Keratinocyte (primary cell): ENCODE results near the gene COL20A1. TPM values are rescaled to one million over a fixed set of nuclear protein-coding genes. Genes with fewer than 3 reads are reported as not detected.

Experiments
- DNase-seq: peaks from one replicate; pipeline ENCODE4 v3.0.0-alpha.2; 2011; ENCODE audit warnings: low read depth, missing footprints, low spot score
- FAIRE-seq: peaks from 2 replicates; lab custom pipeline; 2011; peaks lifted over from hg19 to GRCh38; lab: Jason Lieb, UNC
- H2AFZ ChIP-seq: 2 replicates; pipeline ENCODE4 v1.6.0; 2012; ENCODE audit warnings: low read length, control low read depth, inconsistent platforms; ENCODE audit not compliant: control insufficient read depth
- H3K27ac ChIP-seq: 2 replicates; pipeline ENCODE4 v1.5.1; 2011; ENCODE audit warnings: low read length; ENCODE audit not compliant: control insufficient read depth, insufficient read depth
- H3K27me3 ChIP-seq: 3 replicates; pipeline ENCODE4 v1.6.0; 2011; ENCODE audit warnings: low read length; ENCODE audit not compliant: control insufficient read depth, insufficient read depth; ENCODE audit errors: extremely low read depth
- H3K36me3 ChIP-seq, 2 experiments: 2 replicates in 1 of 2; 3 replicates in 1 of 2; pipeline ENCODE4 v1.5.1; 2011; ENCODE audit warnings: low read length in 2 of 2, mild to moderate bottlenecking in 1 of 2; ENCODE audit not compliant: control insufficient read depth in 2 of 2, insufficient read depth in 2 of 2; ENCODE audit errors: extremely low read depth in 1 of 2
- H3K4me1 ChIP-seq: 3 replicates; pipeline ENCODE4 v1.5.1; 2011; ENCODE audit warnings: low read length; ENCODE audit not compliant: control insufficient read depth, insufficient read depth; ENCODE audit errors: extremely low read depth
- H3K4me2 ChIP-seq: 3 replicates; pipeline ENCODE4 v1.6.0; 2011; ENCODE audit warnings: low read depth, low read length; ENCODE audit not compliant: control insufficient read depth, insufficient read depth; ENCODE audit errors: extremely low read depth
- H3K4me3 ChIP-seq, 3 experiments: fragments of 200-600 bp in 1 of 3; sonication (generic) in 1 of 3; 2 replicates in 2 of 3; 3 replicates in 1 of 3; pipeline ENCODE4 v1.5.1; 2011 to 2016; ENCODE audit warnings: low read length in 3 of 3, mild to moderate bottlenecking in 3 of 3, control low read depth in 2 of 3, inconsistent platforms in 1 of 3, low read depth in 1 of 3, mixed read lengths in 1 of 3, mixed run types in 1 of 3, moderate library complexity in 1 of 3; ENCODE audit not compliant: control insufficient read depth in 2 of 3, insufficient read depth in 2 of 3; ENCODE audit errors: extremely low read depth in 1 of 3
- H3K79me2 ChIP-seq: 2 replicates; pipeline ENCODE4 v1.6.0; 2012; ENCODE audit warnings: low read length; ENCODE audit not compliant: control insufficient read depth, insufficient read depth
- H3K9ac ChIP-seq: 3 replicates; pipeline ENCODE4 v1.6.0; 2011; ENCODE audit warnings: low read length; ENCODE audit not compliant: control insufficient read depth, insufficient read depth; ENCODE audit errors: extremely low read depth
- H3K9me1 ChIP-seq: 3 replicates; pipeline ENCODE4 v1.6.0; 2011; ENCODE audit warnings: low read length; ENCODE audit not compliant: control insufficient read depth, insufficient read depth; ENCODE audit errors: extremely low read depth
- H3K9me3 ChIP-seq: 2 replicates; pipeline ENCODE4 v1.5.1; 2012; ENCODE audit warnings: low read depth, low read length; ENCODE audit not compliant: control insufficient read depth
- H4K20me1 ChIP-seq: 3 replicates; pipeline ENCODE4 v1.6.0; 2011; ENCODE audit warnings: low read length; ENCODE audit not compliant: control insufficient read depth, insufficient read depth; ENCODE audit errors: extremely low read depth
- CTCF ChIP-seq, 3 experiments: IDR thresholded peaks in 1 of 3; conservative IDR thresholded peaks in 1 of 3; optimal IDR thresholded peaks in 1 of 3; 2 replicates in 2 of 3; 3 replicates in 1 of 3; pipeline versions ENCODE3 to v1.5.1; 2011; ENCODE audit warnings: low read length in 3 of 3, mild to moderate bottlenecking in 3 of 3, moderate library complexity in 2 of 3, control low read depth in 1 of 3, inconsistent platforms in 1 of 3; ENCODE audit not compliant: insufficient read depth in 2 of 3; ENCODE audit errors: extremely low read depth in 1 of 3
- EZH2 ChIP-seq: IDR thresholded peaks from one replicate; pipeline ENCODE4 v1.6.1; 2012; ENCODE audit warnings: inconsistent platforms, mild to moderate bottlenecking, low read length, moderate library complexity
- dilution Hi-C: fragments of 300-500 bp; cut with MboI; formaldehyde crosslinking; loops from one replicate; pipeline ENCODE4 v1.7.0; 2020; ENCODE audit warnings: low sequenced_read_pairs; ENCODE audit not compliant: extremely low pct_ligation_motif_present
- polyA plus RNA-seq, 5 experiments: library from polyadenylated mRNA; depleted of rRNA in 3 of 5; stranded (reverse) in 3 of 5; stranded (forward) in 1 of 5; unstranded in 1 of 5; fragments of >200 nt; gene quantifications; 1 replicate in 1 of 5; 2 replicates in 3 of 5; 3 replicates in 1 of 5; pipeline versions ENCODE4 v1.2.1 to v1.2.3, GENCODE V29; 2011 to 2012; ENCODE audit warnings: missing spikeins in 2 of 5, low read depth in 1 of 5, low replicate concordance in 1 of 5

The COL20A1 gene
- polyA plus RNA-seq, 1 donor (not counting 4 experiments of a cell fraction or from before 2014, with no cell fraction given): not detected

- peaks cover 3% of the 10 kb centered on the region for H4K20me1 ChIP-seq
- peaks cover 32 to 42% of the 10 kb centered on the region in 2 experiments for H3K36me3 ChIP-seq
- H3K4me2 ChIP-seq: no peak overlapping the region
- no peaks in the 10 kb centered on the region for H3K4me1 ChIP-seq
- FAIRE-seq (no peak), DNase-seq (no peak)
- peaks cover 8% of the 10 kb centered on the region for H3K79me2 ChIP-seq
- H3K27ac ChIP-seq: no peak overlapping the region
- H3K9me3 ChIP-seq: no peaks in the 10 kb centered on the region
- no peak overlapping the region for H3K4me3 ChIP-seq
- H3K9me1 ChIP-seq: no peaks in the 10 kb centered on the region
- H3K9ac ChIP-seq: no peak overlapping the region
- TF ChIP-seq CTCF (optimal IDR thresholded peaks at IDR 0.05 in 1 of 3, IDR thresholded peaks at IDR 0.05 in 1 of 3, conservative IDR thresholded peaks at IDR 0.05 in 1 of 3; ENCODE audit: extremely low read depth in 1 of 3, insufficient read depth in 2 of 3, low read length in 3 of 3) (no peak), EZH2 (no peak)
- H2AFZ ChIP-seq: no peak overlapping the region
- dilution Hi-C loops: loop anchor here (10.0 kb wide), 1 partner anchor 57 kb away; no protein-coding TSS in a partner anchor
- no peaks in the 10 kb centered on the region for H3K27me3 ChIP-seq
These were observed 11.0 kb upstream of the COL20A1 start for GRCh38 chr20:63281742-63282665.

GRCh38 chr20:63282946-63283345 lies 10.0 kb upstream of the COL20A1 start:
- dilution Hi-C loops: loop anchor here (10.0 kb wide), 1 partner anchor 58 kb away; no protein-coding TSS in a partner anchor
- no peak for DNase-seq
- H4K20me1 ChIP-seq: peaks cover 3% of the 10 kb centered on the region

More at GRCh38 chr20:63282946-63283345, 10.0 kb upstream of the COL20A1 start:
- Histone ChIP-seq H2AFZ (no peak overlapping the region), H3K9me1 (no peaks in the 10 kb centered on the region), H3K9me3 (no peaks in the 10 kb centered on the region), H3K4me3 (no peak overlapping the region), H3K27me3 (no peaks in the 10 kb centered on the region), H3K79me2 (no peaks in the 10 kb centered on the region), H3K4me2 (no peak overlapping the region), H3K27ac (no peak overlapping the region), H3K9ac (no peak overlapping the region), H3K4me1 (no peaks in the 10 kb centered on the region), H3K36me3 (peaks cover 27 to 36% of the 10 kb centered on the region in 2 experiments)
- TF ChIP-seq EZH2 (no peak), CTCF (optimal IDR thresholded peaks at IDR 0.05 in 1 of 3, IDR thresholded peaks at IDR 0.05 in 1 of 3, conservative IDR thresholded peaks at IDR 0.05 in 1 of 3; ENCODE audit: extremely low read depth in 1 of 3, insufficient read depth in 2 of 3, low read length in 3 of 3) (no peak)
- FAIRE-seq: no peak
